Ectodermal cell (in vitro differentiated cells): ENCODE results near the gene AKT1.

Experiments
- H3K27ac ChIP-seq: 2 replicates; pipeline ENCODE4 v1.7.0; 2013; ENCODE audit warnings: mild to moderate bottlenecking, low read depth, low read length; ENCODE audit not compliant: insufficient read depth, poor library complexity, severe bottlenecking
- H3K27me3 ChIP-seq: 2 replicates; pipeline ENCODE4 v1.7.0; 2013; ENCODE audit warnings: mild to moderate bottlenecking, low read length; ENCODE audit not compliant: insufficient read depth, control insufficient read depth, poor library complexity, severe bottlenecking
- H3K36me3 ChIP-seq: one replicate; pipeline ENCODE4 v1.7.0; 2013; ENCODE audit warnings: low read length; ENCODE audit not compliant: control insufficient read depth, insufficient read depth
- H3K4me1 ChIP-seq: one replicate; pipeline ENCODE4 v1.7.0; 2013; ENCODE audit warnings: low read length; ENCODE audit not compliant: control insufficient read depth, insufficient read depth
- H3K4me3 ChIP-seq: 2 replicates; pipeline ENCODE4 v1.7.0; 2013; ENCODE audit warnings: low read depth, low read length, control low read depth; ENCODE audit not compliant: insufficient read depth
- H3K9me3 ChIP-seq: 2 replicates; pipeline ENCODE4 v1.7.0; 2013; ENCODE audit warnings: mild to moderate bottlenecking, low read length, moderate library complexity; ENCODE audit not compliant: control insufficient read depth
- WGBS, 2 experiments: methylation state at CpG; one replicate each; pipeline ENCODE4 v1.1.7; 2013; ENCODE audit warnings: missing lambda C conversion rate in 2 of 2; 5-methylcytosine and 5-hydroxymethylcytosine counted together

AKT1 gene

DNA sequence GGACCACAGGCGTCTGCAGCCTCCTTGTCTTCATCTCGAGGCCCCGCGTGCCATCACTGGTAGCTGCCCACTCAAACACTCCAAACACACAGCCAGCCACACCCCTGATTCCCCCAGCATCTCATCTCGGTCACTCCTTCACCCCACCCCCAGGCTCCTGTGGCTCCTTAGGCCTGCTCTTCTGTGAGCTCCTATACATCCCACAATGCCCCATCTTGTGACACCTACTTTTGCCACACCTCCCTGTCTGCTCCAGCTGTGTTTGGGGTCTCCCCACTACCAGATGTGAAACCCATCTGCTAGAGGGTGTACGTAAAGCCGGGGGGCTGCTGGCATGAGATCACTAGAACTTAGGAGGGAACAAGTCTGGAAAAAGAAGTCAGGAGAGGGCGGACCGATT is 4.1 kb downstream of the AKT1 start:
- Histone ChIP-seq H3K4me3 (no peak overlapping the region), H3K4me1 (peaks cover 15% of the 10 kb centered on the region), H3K9me3 (no peaks in the 10 kb centered on the region), H3K27ac (no peak overlapping the region), H3K36me3 (no peaks in the 10 kb centered on the region), H3K27me3 (peaks cover 7% of the 10 kb centered on the region)
- 90 to 93% methylated on average over 9 of the region's 9 CpGs for WGBS, 2 experiments

DNA sequence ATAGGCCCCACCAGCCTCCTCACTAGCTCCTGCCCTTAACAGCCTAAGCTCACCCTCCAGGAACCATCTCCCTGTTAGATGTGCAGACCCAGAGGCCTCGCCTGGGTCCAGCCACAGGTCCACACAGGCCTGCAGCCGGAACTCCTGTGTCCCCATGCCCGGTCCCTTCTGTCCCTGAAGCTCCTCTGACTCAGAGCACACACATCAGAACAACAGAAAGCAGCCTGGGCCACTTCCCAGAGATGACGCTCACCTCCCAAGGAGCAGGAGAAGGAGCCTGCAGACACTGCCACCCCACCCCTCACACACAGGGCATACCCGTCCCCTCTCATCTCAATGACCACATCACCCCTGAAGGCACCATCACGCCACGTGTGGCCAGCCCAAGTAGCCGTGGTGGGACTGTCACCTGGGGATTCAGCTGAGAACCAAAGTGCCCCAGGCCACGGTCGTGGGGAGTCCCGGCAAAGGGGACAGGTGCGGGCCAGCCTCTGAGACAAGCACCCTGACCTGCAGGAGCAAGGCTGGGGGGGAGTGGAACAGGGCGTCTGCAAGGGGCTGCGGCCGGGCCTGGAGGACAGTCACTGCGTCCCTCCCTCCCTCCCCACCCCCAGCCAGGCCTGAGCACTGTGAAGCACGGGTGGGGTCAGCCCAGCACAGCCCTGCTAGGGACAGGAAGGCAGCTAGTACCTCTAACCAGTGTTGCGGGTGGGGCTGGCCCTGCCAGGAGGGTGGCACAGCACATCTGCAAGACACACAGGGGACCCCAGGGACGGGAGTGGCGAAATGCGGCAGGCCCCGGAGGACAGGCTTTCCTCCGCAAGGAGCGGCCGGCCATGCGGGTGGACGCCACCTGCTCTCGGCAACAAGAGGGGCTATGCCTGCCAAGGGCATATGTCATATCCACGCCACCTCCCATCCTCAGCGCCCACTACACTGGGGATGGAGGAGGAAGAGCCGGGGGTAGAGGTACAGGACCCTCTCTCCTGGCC is 5.5 kb downstream of the AKT1 start:
- no peaks in the 10 kb centered on the region for H3K27me3 ChIP-seq
- H3K36me3 ChIP-seq = no peaks in the 10 kb centered on the region
- H3K4me1 ChIP-seq = peaks cover 9% of the 10 kb centered on the region
- 95% methylated on average over 31 of the region's 31 CpGs for WGBS, 2 experiments
- no peak overlapping the region for H3K27ac ChIP-seq
- no peak overlapping the region for H3K4me3 ChIP-seq
- H3K9me3 ChIP-seq = no peaks in the 10 kb centered on the region

DNA sequence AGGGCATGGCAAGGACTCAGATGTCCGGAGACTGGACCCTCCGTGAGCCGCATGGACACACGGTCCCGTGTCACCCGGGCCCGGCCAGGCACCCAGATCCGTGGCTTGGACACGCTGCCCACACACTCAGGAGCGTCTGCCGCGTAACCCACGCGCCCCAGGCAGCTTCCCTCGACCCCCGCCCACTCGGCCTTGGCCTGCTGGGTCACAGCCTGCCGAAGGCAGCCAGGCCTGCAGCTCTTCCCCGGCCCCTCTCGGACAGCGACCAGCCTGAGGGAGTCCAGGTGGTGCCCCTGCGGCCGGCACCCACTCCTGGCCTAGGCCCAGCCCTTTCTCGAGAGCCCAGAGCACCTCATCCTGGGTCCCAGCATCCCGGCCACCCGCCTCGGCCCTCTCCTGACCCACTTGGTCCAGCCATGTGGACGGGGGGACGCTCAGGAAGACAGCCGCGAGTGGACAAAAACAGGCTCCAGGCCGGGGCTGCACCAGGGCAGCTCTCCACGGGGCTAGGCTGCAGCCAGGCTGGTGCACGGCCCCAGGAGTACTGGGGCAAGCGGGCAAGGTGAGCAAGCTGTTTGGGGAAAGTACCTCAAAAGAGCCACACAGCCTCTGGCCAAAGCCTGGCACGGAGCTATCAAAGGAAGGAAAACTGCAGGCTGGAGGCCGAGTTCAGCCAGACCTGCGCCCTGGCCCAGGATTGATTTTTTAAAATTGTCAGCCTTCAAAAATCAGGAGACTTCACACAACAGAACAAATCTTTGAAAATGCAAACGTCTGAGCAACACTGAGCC is 6.5 kb downstream of the AKT1 start:
- no peak overlapping the region for H3K4me3 ChIP-seq
- no peaks in the 10 kb centered on the region for H3K27me3 ChIP-seq
- no peak overlapping the region for H3K27ac ChIP-seq
- no peaks in the 10 kb centered on the region for H3K36me3 ChIP-seq
- no peaks in the 10 kb centered on the region for H3K9me3 ChIP-seq
- WGBS, 2 experiments = 94% methylated on average over 39 of the region's 39 CpGs
- peaks cover 7% of the 10 kb centered on the region for H3K4me1 ChIP-seq

DNA sequence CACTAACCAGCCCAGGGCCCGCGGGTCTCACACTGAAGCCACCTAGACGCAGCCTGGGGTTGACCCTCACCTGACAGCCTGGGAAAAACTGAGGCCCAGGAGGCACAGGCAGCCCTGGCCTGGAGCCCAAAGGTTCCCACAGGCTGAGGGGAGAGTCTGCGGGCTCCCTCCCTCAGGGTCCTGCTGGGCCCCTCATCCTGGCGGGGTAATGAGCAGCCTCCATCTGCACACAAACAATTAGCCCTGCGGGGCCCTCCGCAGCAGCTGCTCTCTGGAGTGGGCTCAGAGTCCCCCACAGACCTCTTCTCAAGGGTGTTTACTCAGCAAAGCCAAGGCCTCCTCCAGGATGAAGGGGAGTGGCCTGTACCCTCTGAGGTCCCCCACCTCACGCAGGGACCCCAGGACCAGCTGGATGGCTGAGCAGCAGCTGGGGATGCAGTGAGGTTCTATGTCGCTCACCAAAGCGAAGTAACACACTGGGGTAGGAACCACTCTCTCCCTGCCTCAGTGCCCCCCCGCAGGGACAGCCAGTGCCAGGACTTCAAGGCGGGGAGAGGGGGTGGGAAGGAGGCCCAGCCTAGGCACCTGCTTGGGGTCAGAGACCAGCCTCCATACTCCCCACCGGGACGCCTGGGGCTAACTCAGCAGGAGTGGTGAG is 7.3 kb downstream of the AKT1 start:
- Histone ChIP-seq H3K4me3 (no peak overlapping the region), H3K36me3 (no peaks in the 10 kb centered on the region), H3K9me3 (no peaks in the 10 kb centered on the region), H3K27me3 (no peaks in the 10 kb centered on the region), H3K27ac (peak overlapping the region; percentile 26), H3K4me1 (no peaks in the 10 kb centered on the region)
- 92% methylated on average over 14 of the region's 14 CpGs for WGBS, 2 experiments

DNA sequence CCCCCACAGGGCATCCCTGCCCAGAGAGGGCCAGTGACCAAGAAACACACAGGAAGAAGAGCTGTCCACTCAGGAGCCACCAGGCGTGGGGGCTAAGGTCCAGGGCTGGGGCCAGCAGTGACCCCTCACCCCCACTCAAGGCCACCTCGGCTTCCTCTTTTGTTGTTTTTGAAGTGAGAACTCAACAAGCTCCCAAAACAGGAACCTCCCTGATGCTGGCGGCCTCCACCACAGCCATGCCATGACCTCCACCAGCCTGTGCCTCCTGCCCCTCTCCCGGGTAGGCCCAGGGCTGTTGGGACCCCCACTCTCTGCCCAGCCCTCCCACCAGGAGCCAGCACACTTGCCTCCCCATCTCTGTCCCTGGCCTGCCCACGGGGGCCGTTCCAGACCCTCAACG is 7.8 kb downstream of the AKT1 start:
- Histone ChIP-seq H3K9me3 (no peaks in the 10 kb centered on the region), H3K36me3 (no peaks in the 10 kb centered on the region), H3K4me3 (no peak overlapping the region), H3K4me1 (no peaks in the 10 kb centered on the region), H3K27ac (no peak overlapping the region), H3K27me3 (no peaks in the 10 kb centered on the region)
- WGBS, 2 experiments = 93 to 94% methylated on average over 7 of the region's 7 CpGs

DNA sequence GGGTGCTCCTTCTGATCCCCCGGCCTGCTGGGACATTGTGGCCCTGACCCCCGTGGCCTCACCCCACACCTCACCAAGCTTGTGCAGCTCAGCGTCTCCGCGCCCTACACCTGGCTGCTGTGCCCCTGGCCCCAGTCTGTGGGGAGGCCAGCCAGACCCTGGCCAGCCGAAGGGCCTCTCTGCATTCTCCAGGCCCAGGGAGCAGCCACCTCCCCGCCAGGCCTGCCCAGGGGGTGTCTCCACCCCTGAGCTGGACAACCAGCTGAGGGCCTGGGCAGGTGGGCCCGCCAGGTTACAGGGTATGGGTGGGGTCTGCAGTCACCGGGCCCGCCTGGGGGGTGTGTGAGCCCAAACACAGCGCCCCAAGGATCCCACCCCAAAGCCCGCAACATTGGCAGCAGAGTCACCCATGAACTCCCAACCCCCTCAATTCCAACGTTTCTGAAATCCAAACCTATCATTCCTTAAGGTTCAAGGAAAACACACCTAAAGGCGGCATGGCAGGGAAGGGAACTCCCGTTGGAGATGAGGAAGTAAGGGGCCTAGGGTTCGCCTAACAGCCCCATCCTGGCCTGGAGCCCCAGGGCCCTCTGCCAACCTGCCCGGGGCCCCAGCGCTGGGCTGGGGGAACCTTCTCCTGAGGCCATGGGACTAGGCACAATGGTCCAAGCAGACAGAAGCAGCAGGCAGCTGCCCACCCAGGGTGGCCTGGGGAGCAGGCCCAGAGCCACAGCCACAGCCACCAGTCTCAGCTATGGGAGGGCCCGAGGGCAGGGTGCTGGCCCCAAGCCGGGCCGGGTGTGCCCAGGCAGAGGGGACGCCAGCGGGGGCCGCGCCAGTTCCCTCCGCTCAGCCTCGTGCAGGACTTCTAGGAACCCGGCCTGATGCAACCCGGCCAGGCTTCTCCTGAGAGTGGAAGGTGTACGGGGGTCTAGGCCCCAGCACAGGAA is 8.5 kb downstream of the AKT1 start:
- no peaks in the 10 kb centered on the region for H3K27me3 ChIP-seq
- no peaks in the 10 kb centered on the region for H3K36me3 ChIP-seq
- H3K4me3 ChIP-seq = no peak overlapping the region
- no peak overlapping the region for H3K27ac ChIP-seq
- no peaks in the 10 kb centered on the region for H3K9me3 ChIP-seq
- WGBS, 2 experiments = 95% methylated on average over 30 of the region's 30 CpGs
- no peaks in the 10 kb centered on the region for H3K4me1 ChIP-seq

DNA sequence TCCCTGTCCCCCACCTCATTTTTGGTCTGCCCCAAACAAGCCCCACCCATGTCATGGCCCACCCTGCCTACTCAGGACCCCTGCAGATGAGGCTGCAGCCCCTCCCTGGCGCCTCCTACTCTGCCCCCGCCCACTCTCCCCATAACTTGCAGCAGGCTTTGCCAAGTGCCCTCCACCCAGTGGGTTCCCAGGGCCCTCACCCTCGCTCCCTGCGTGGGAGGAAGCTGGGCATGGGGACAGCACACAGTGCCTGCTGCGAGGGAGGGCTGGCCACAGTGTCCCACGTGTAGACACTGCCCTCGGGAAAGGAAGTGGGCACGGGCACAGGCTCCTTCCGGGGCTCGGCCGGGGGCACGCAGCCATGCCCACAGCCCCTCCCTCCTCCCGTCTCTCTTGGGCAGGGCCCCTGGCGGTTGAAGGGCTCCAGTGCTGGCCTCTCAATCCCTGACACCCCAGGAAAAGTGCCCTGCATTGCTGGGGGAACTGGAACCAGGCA is 9.4 kb downstream of the AKT1 start:
- H3K36me3 ChIP-seq = no peaks in the 10 kb centered on the region
- WGBS, 2 experiments = 93 to 94% methylated on average over 12 of the region's 14 CpGs

DNA sequence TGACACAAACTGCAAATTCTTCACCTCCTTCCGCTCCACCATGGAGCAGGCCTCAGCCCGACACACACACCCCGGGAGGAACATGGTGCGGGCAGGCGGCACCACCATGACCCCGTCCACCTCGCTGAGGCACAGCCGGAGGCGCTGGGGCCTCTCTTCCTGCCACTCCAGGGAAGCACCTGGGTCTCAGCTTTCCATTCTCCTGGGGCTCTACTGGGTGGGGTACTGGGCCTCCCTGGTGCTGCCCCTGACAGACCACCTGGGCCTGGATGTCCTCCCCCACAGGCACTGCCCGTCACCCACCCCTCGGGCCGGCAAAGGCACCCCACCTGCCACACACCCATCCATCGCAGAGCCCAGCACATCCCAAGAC is 9.9 kb downstream of the AKT1 start:
- H3K27me3 ChIP-seq = no peaks in the 10 kb centered on the region

More for the DNA sequence above, 9.4 kb downstream of the AKT1 start:
- Histone ChIP-seq H3K4me3 (no peak overlapping the region), H3K27me3 (no peaks in the 10 kb centered on the region), H3K4me1 (no peaks in the 10 kb centered on the region), H3K27ac (no peak overlapping the region), H3K9me3 (no peaks in the 10 kb centered on the region)

More for the DNA sequence above, 9.9 kb downstream of the AKT1 start:
- no peaks in the 10 kb centered on the region for H3K9me3 ChIP-seq
- no peaks in the 10 kb centered on the region for H3K4me1 ChIP-seq
- no peak overlapping the region for H3K27ac ChIP-seq
- no peaks in the 10 kb centered on the region for H3K36me3 ChIP-seq
- 92% methylated on average over 13 of the region's 13 CpGs for WGBS, 2 experiments
- H3K4me3 ChIP-seq = no peak overlapping the region
